ENCODE data around the gene PROS1. TPM values are rescaled to one million over a fixed set of nuclear protein-coding genes. Genes with fewer than 3 reads are reported as not detected.

PROS1 gene
- total and polyA plus RNA-seq, 2 donors (not counting 3 experiments of a cell fraction or from before 2014, with no cell fraction given): 2.6 to 5.2 TPM

DNA sequence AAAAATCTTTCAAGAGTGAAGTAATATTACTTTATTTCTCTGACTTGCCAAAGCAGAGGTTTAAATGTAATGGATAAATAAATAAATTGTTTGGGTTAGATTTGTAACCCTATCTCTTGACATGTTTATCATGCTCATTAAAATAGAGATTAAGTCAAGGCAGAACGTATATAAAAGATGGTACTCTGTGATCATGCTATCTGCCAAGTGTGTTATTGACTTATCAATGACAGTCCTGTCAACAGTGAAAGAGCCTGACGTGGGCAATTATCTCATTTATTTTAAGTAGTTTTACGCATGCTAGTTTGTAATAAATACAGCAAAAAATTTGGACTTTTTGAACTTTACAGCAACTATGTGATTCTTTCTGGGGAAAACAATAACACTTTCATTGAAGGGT lies 43.7 kb downstream of the PROS1 start:
- H3K79me2 ChIP-seq (ENCODE audit: control insufficient read depth, insufficient read depth, low read length): no peaks in the 10 kb centered on the region
- H4K20me1 ChIP-seq (replicated peaks; ENCODE audit: control insufficient read depth, extremely low read depth, insufficient read depth, low read length): no peaks in the 10 kb centered on the region
- no peaks in the 10 kb centered on the region for H3K9me1 ChIP-seq (replicated peaks; ENCODE audit: control insufficient read depth, extremely low read depth, insufficient read depth, low read length)
- no peak for DNase-seq (ENCODE audit: low read depth, low spot score)
- no peak for FAIRE-seq
- H3K9me3 ChIP-seq (replicated peaks; ENCODE audit: control insufficient read depth, insufficient read depth, low read length): no peaks in the 10 kb centered on the region
- ChIA-PET POLR2A (no interaction called here), CTCF (no interaction called here)
- intact Hi-C loops (cut with micrococcal nuclease) (no loop called here), dilution Hi-C loops (cut with MboI; ENCODE audit: extremely low pct_ligation_motif_present, low sequenced_read_pairs) (no loop called here)
- no peaks in the 10 kb centered on the region for H3K27me3 ChIP-seq (ENCODE audit: control insufficient read depth in 2 of 2, insufficient read depth in 2 of 2, low read length in 2 of 2)
- H2AFZ ChIP-seq (ENCODE audit: low read depth, low read length): no peak overlapping the region
- no TSS peak for BruUV-seq (replicated peaks)
- no peak overlapping the region for H3K4me2 ChIP-seq (ENCODE audit: insufficient read depth, low read length)
- H3K9ac ChIP-seq (replicated peaks; ENCODE audit: extremely low read depth, insufficient read depth, low read length): no peak overlapping the region
- TF ChIP-seq GATA2 (IDR thresholded peaks at IDR 0.05; ENCODE audit: insufficient read depth, insufficient read length, low read depth, low read length): no peak
- TF ChIP-seq, protein P1, sequence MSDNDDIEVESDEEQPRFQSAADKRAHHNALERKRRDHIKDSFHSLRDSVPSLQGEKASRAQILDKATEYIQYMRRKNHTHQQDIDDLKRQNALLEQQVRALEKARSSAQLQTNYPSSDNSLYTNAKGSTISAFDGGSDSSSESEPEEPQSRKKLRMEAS (IDR thresholded peaks at IDR 0.05; ENCODE audit: insufficient read depth, insufficient read length): no peak
- no peak for TF ChIP-seq POLR2AphosphoS5 (IDR thresholded peaks at IDR 0.05; ENCODE audit: insufficient read depth, low read depth, low read length)
- TF ChIP-seq, protein P2, sequence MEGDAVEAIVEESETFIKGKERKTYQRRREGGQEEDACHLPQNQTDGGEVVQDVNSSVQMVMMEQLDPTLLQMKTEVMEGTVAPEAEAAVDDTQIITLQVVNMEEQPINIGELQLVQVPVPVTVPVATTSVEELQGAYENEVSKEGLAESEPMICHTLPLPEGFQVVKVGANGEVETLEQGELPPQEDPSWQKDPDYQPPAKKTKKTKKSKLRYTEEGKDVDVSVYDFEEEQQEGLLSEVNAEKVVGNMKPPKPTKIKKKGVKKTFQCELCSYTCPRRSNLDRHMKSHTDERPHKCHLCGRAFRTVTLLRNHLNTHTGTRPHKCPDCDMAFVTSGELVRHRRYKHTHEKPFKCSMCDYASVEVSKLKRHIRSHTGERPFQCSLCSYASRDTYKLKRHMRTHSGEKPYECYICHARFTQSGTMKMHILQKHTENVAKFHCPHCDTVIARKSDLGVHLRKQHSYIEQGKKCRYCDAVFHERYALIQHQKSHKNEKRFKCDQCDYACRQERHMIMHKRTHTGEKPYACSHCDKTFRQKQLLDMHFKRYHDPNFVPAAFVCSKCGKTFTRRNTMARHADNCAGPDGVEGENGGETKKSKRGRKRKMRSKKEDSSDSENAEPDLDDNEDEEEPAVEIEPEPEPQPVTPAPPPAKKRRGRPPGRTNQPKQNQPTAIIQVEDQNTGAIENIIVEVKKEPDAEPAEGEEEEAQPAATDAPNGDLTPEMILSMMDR (IDR thresholded peaks at IDR 0.05; ENCODE audit: extremely low read depth in 1 of 2, insufficient read depth in 1 of 2, low read depth in 1 of 2, low read length in 2 of 2): no peak
- TF ChIP-seq EZH2 (IDR thresholded peaks at IDR 0.05; ENCODE audit: borderline replicate concordance, low read depth, low read length, severe bottlenecking): no peak
- TF ChIP-seq POLR2A (IDR thresholded peaks at IDR 0.05; ENCODE audit: low read depth, low read length): no peak
- TF ChIP-seq JUN (IDR thresholded peaks at IDR 0.05; ENCODE audit: borderline replicate concordance, insufficient read depth, insufficient read length, low read depth): no peak
- TF ChIP-seq MYC (IDR thresholded peaks at IDR 0.05; ENCODE audit: low read depth, low read length): no peak
- no peak for TF ChIP-seq FOS (IDR thresholded peaks at IDR 0.05; ENCODE audit: borderline replicate concordance, insufficient read depth, low read length)
- no peaks in the 10 kb centered on the region for H3K4me1 ChIP-seq (ENCODE audit: control insufficient read depth, extremely low read depth, insufficient read depth, low read length)
- no peaks in the 10 kb centered on the region for H3K36me3 ChIP-seq (ENCODE audit: control insufficient read depth in 2 of 2, extremely low read depth in 1 of 2, insufficient read depth in 2 of 2, low read length in 2 of 2)
- H3K4me3 ChIP-seq (replicated peaks in 1 of 3; ENCODE audit: insufficient read depth in 1 of 3, low read depth in 1 of 3, low read length in 3 of 3): no peak overlapping the region
- H3K27ac ChIP-seq (ENCODE audit: insufficient read depth, low read depth, low read length): no peak overlapping the region
